HG02840 (cell line): Measurements from ENCODE around the gene EDNRB.
A peak's percentile ranks its signal among the peaks of the same experiment; 100 is the strongest.
"Not testable (repeated sequence)": the region's sequence is repeated elsewhere in the genome, so short reads cannot be mapped to it uniquely, and the experiment has no call there.

Experiments
- ATAC-seq: cut with Tn5 transposase; IDR thresholded peaks from one replicate; pipeline ENCODE4 v1.9.1; 2021; ENCODE audit warnings: mild to moderate bottlenecking, moderate library complexity, moderate number of reproducible peaks; ENCODE audit not compliant: unreplicated experiment, low FRiP score

The EDNRB gene

GRCh38 chr13:77918391-77919245 lies at the start of gene EDNRB:
Gene EDNRB, minus strand, starts transcription at chr13:77918831. Its CDS starts 258 bp downstream, at chr13:77918573.
- ATAC-seq: no peak

GRCh38 chr13:77966671-77967070 lies 48.0 kb upstream of the EDNRB start:
- ATAC-seq: no peak

- no peak for ATAC-seq
These were observed 34.1 kb upstream of the EDNRB start for GRCh38 chr13:77952737-77953136.

GRCh38 chr13:77952276-77952675 lies 33.6 kb upstream of the EDNRB start:
- no peak for ATAC-seq

- ATAC-seq: no peak
These were observed 27.9 kb upstream of the EDNRB start for GRCh38 chr13:77946522-77946921.

- not testable (repeated sequence) for ATAC-seq
These were observed 16.4 kb upstream of the EDNRB start for GRCh38 chr13:77935063-77935462.

- ATAC-seq: peak; percentile 80
These were observed 11.8 kb upstream of the EDNRB start for GRCh38 chr13:77930430-77930829.

GRCh38 chr13:77928909-77929308 lies 10.3 kb upstream of the EDNRB start:
- peak; percentile 88 for ATAC-seq

- ATAC-seq: no peak
These were observed 7.0 kb upstream of the EDNRB start for GRCh38 chr13:77925616-77926015.

GRCh38 chr13:77919921-77920294 lies 1.3 kb upstream of the EDNRB start:
- ATAC-seq: no peak

GRCh38 chr13:77919246-77919920 lies 752 bp upstream of the EDNRB start:
- no peak for ATAC-seq

GRCh38 chr13:77916488-77916887 lies 2.1 kb downstream of the EDNRB start:
- no peak for ATAC-seq

- no peak for ATAC-seq
These were observed 2.9 kb downstream of the EDNRB start for GRCh38 chr13:77915686-77916085.

GRCh38 chr13:77913003-77913402 lies 5.6 kb downstream of the EDNRB start:
- ATAC-seq: no peak

GRCh38 chr13:77911751-77912150 lies 6.9 kb downstream of the EDNRB start:
- no peak for ATAC-seq

- no peak for ATAC-seq
These were observed 8.8 kb downstream of the EDNRB start for GRCh38 chr13:77909827-77910226.

- ATAC-seq: no peak
These were observed 10.1 kb downstream of the EDNRB start for GRCh38 chr13:77908531-77908930.

- no peak for ATAC-seq
These were observed 10.8 kb downstream of the EDNRB start for GRCh38 chr13:77907666-77908341.

GRCh38 chr13:77904031-77904430 lies 14.6 kb downstream of the EDNRB start:
- no peak for ATAC-seq

GRCh38 chr13:77903435-77903834 lies 15.2 kb downstream of the EDNRB start:
- ATAC-seq: no peak

GRCh38 chr13:77902319-77902963 lies 16.2 kb downstream of the EDNRB start:
- no peak for ATAC-seq
